Smooth muscle cell (in vitro differentiated cells): Measurements from ENCODE around the gene NLK. TPM values are rescaled to one million over a fixed set of nuclear protein-coding genes. Genes with fewer than 3 reads are reported as not detected.
"Not testable (repeated sequence)": the region's sequence is repeated elsewhere in the genome, so short reads cannot be mapped to it uniquely, and the experiment has no call there.

ENCODE experiments used
- DNase-seq: peaks from one replicate; lab custom pipeline; 2025; ENCODE audit not compliant: unreplicated experiment; lab: John Stamatoyannopoulos, UW
- H2AFZ ChIP-seq: fragments of 200-600 bp; sonication (generic); 2 replicates; pipeline ENCODE4 v1.6.0; 2016; ENCODE audit warnings: antibody characterized with exemption, low read depth, mild to moderate bottlenecking
- H3F3A ChIP-seq: fragments of 200-600 bp; sonication (generic); 2 replicates; pipeline ENCODE4 v1.6.0; 2017; ENCODE audit warnings: antibody characterized with exemption, low read depth
- H3K27ac ChIP-seq: fragments of 200-600 bp; sonication (generic); 2 replicates; pipeline ENCODE4 v1.5.1; 2016; ENCODE audit warnings: low read depth, mild to moderate bottlenecking
- H3K27me3 ChIP-seq: fragments of 200-600 bp; sonication (generic); 2 replicates; pipeline ENCODE4 v1.6.1; 2016; ENCODE audit warnings: low read depth, mild to moderate bottlenecking
- H3K36me3 ChIP-seq: fragments of 200-600 bp; sonication (generic); 2 replicates; pipeline ENCODE4 v1.5.1; 2016; ENCODE audit warnings: low read depth
- H3K4me1 ChIP-seq: fragments of 200-600 bp; sonication (generic); 2 replicates; pipeline ENCODE4 v1.5.1; 2016; ENCODE audit warnings: low read depth
- H3K4me2 ChIP-seq: fragments of 200-600 bp; sonication (generic); 2 replicates; pipeline ENCODE4 v1.6.0; 2016; ENCODE audit warnings: mild to moderate bottlenecking
- H3K4me3 ChIP-seq: fragments of 200-600 bp; sonication (generic); 2 replicates; pipeline ENCODE4 v1.5.1; 2016; ENCODE audit warnings: mild to moderate bottlenecking
- H3K79me2 ChIP-seq: fragments of 200-600 bp; sonication (generic); 2 replicates; pipeline ENCODE4 v1.6.0; 2016; ENCODE audit warnings: low read depth, mild to moderate bottlenecking
- H3K9ac ChIP-seq: fragments of 200-600 bp; sonication (generic); 2 replicates; pipeline ENCODE4 v1.6.0; 2016; ENCODE audit warnings: low read depth
- H3K9me3 ChIP-seq: fragments of 200-600 bp; sonication (generic); replicated peaks from 2 replicates; pipeline ENCODE4 v1.5.1; 2016; ENCODE audit warnings: low read depth
- H4K20me1 ChIP-seq: fragments of 200-600 bp; sonication (generic); 2 replicates; pipeline ENCODE4 v1.6.0; 2016; ENCODE audit warnings: low read depth
- WGBS: methylation state at CpG from one replicate; pipeline ENCODE4 v1.1.7; 2016; ENCODE audit warnings: low lambda C conversion rate; 5-methylcytosine and 5-hydroxymethylcytosine counted together
- polyA plus RNA-seq: library from polyadenylated mRNA; unstranded; fragments of >200 nt; fragmentation: Nextera tagmentation; extraction: Ambion mirVana; gene quantifications from 2 replicates; pipeline ENCODE4 v1.2.1, GENCODE V29; 2016
- total RNA-seq: library from RNA; depleted of rRNA; stranded (reverse); fragments of >200 nt; gene quantifications from 2 replicates; pipeline ENCODE4 v1.2.3, GENCODE V29; 2014
- TF ChIP-seq, protein P1 (sequence below): fragments of 200-600 bp; sonication (generic); IDR thresholded peaks from 2 replicates; pipeline ENCODE4 v1.5.1; 2017; ENCODE audit warnings: borderline replicate concordance, mild to moderate bottlenecking, antibody characterized with exemption; ENCODE audit not compliant: insufficient read depth, poor library complexity, severe bottlenecking

NLK gene
- total and polyA plus RNA-seq, 2 experiments from 2014 or later, result 1.8 to 18.0 TPM

GRCh38 chr17:28076144-28076543, 33.7 kb downstream of the NLK start:
- Histone ChIP-seq H3F3A (no peaks in the 10 kb centered on the region), H3K27ac (no peak overlapping the region), H4K20me1 (peaks cover 95% of the 10 kb centered on the region), H3K27me3 (no peaks in the 10 kb centered on the region), H3K4me2 (no peak overlapping the region), H3K36me3 (no peaks in the 10 kb centered on the region), H3K4me1 (no peaks in the 10 kb centered on the region), H3K79me2 (peaks cover 89% of the 10 kb centered on the region), H3K9me3 (no peaks in the 10 kb centered on the region), H3K9ac (no peak overlapping the region), H2AFZ (no peak overlapping the region), H3K4me3 (no peak overlapping the region)
- 81% methylated on average over 1 of the region's 1 CpG for WGBS
- TF ChIP-seq, protein P1, sequence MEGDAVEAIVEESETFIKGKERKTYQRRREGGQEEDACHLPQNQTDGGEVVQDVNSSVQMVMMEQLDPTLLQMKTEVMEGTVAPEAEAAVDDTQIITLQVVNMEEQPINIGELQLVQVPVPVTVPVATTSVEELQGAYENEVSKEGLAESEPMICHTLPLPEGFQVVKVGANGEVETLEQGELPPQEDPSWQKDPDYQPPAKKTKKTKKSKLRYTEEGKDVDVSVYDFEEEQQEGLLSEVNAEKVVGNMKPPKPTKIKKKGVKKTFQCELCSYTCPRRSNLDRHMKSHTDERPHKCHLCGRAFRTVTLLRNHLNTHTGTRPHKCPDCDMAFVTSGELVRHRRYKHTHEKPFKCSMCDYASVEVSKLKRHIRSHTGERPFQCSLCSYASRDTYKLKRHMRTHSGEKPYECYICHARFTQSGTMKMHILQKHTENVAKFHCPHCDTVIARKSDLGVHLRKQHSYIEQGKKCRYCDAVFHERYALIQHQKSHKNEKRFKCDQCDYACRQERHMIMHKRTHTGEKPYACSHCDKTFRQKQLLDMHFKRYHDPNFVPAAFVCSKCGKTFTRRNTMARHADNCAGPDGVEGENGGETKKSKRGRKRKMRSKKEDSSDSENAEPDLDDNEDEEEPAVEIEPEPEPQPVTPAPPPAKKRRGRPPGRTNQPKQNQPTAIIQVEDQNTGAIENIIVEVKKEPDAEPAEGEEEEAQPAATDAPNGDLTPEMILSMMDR, result no peak
- no peak for DNase-seq

DNA sequence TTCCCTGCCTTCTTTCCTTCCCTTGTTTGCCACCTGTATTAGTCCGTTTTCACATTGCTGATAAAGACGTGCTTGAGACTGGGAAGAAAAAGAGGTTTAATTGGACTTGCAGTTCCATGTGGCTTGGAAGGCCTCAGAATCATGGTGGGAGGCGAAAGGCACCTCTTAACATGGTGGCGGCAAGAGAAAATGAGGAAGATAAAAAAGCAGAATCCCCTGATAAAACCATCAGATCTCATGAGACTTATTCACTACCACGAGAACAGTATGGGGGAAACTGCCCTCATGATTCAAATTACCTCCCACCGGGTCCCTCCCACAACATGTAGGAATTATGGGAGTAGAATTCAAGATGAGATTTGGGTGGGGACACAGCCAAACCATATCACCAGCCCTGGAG, 34.7 kb downstream of the NLK start:
- H3F3A ChIP-seq, H3K4me2 ChIP-seq, H3K4me3 ChIP-seq, H3K9ac ChIP-seq, H3K27ac ChIP-seq, H3K9me3 ChIP-seq, H3K4me1 ChIP-seq, H3K27me3 ChIP-seq, H3K36me3 ChIP-seq, DNase-seq, H2AFZ ChIP-seq: not testable (repeated sequence)
- 94% methylated on average over 6 of the region's 6 CpGs for WGBS
- Histone ChIP-seq H4K20me1 (peaks cover 95% of the 10 kb centered on the region), H3K79me2 (peaks cover 90% of the 10 kb centered on the region)

DNA sequence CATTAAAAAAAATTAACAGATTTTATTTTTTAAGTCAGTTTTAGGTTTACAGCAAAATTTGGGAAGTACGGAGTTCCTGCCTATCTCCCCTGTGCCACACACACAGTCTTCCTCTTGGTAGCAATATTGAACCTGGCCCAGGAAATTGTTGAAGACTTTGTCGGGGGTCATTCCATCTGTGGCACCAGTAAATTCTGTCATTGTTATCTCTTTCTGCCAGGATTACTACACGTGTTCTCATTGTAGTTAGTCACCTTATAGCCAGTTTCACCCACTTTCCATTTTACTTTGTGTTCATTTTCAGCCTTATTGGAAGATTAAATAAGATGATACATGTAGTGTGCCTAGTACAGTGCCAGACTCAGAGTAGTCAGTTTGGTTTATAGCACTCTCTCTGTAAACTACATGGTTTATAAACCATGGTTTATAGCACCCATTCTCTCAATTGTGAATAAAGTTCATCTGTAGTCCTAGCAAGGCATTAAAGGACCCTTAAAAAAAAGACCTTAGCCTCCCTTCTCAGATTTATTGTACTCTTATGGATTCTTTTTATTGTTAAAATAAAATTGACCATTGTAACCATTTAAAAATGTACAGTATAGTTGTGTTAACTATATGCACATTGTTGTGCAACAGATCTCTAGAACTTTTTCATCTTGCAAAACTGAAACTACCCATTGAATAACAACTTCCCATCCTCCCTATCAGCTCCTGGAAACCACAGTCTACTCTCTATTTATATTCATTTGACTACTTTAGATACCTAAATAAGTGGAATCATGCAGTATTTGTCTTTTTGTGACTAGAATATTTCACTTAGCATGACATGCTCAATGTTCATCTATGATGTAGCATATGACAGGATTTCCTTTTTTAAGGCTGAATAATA, 36.1 kb downstream of the NLK start:
- Histone ChIP-seq H3K27me3 (no peaks in the 10 kb centered on the region), H3K4me3 (no peak overlapping the region), H3K9me3 (no peaks in the 10 kb centered on the region), H3K4me1 (no peaks in the 10 kb centered on the region), H3K4me2 (no peak overlapping the region), H3K36me3 (no peaks in the 10 kb centered on the region), H3K27ac (no peak overlapping the region), H3F3A (no peaks in the 10 kb centered on the region), H3K9ac (no peak overlapping the region), H4K20me1 (peaks cover 95% of the 10 kb centered on the region), H3K79me2 (peaks cover 88% of the 10 kb centered on the region), H2AFZ (no peak overlapping the region)
- DNase-seq, result no peak
- TF ChIP-seq, protein P1, result no peak
- WGBS, result 89% methylated on average over 3 of the region's 3 CpGs

DNA sequence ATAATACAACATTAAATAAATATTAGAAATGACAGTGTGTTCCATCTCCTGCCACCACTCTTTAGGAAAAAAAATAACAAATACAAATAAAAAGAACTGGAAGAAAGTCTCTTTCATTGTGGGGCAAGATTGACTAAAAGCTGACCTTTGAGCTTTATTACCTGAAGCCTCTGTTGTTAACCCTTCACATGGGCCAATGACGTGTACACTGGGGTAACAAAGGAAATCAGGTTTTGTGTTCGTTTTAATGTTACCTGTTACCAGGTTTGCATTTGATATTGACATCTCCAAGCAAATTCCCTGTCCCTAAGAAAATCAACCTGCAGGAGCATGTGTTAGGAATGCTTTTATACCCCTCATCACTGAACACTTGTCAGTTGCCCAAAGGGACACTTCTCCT, 39.0 kb downstream of the NLK start:
- no peaks in the 10 kb centered on the region for H3K27me3 ChIP-seq
- WGBS, result 88% methylated on average over 2 of the region's 2 CpGs
- no peaks in the 10 kb centered on the region for H3K9me3 ChIP-seq
- peaks cover 91% of the 10 kb centered on the region for H3K79me2 ChIP-seq
- no peaks in the 10 kb centered on the region for H3K36me3 ChIP-seq
- no peak overlapping the region for H3K4me3 ChIP-seq
- TF ChIP-seq, protein P1, result no peak
- H2AFZ ChIP-seq, result no peak overlapping the region
- no peak for DNase-seq
- H3K4me1 ChIP-seq, result no peaks in the 10 kb centered on the region
- H3K4me2 ChIP-seq, result no peak overlapping the region
- H4K20me1 ChIP-seq, result peaks cover 95% of the 10 kb centered on the region
- no peaks in the 10 kb centered on the region for H3F3A ChIP-seq
- no peak overlapping the region for H3K9ac ChIP-seq
- H3K27ac ChIP-seq, result no peak overlapping the region
